PC-3 (cell line): ENCODE measurements around the gene CFAP410. TPM values are rescaled to one million over a fixed set of nuclear protein-coding genes. Genes with fewer than 3 reads are reported as not detected.

Experiments
- ATAC-seq: fragments of 200-7000 bp; cut with Tn5 transposase; 2 replicates; pipeline ENCODE4 v1.9.1; 2020; ENCODE audit warnings: mild to moderate bottlenecking, moderate library complexity
- BruUV-seq: library from RNA; stranded (reverse); fragments of 400-500 nt; replicated peaks from 2 replicates; lab custom pipeline; 2021; lab: Mats Ljungman, UMichigan
- CTCF ChIA-PET: fragments of 300-600 bp; sonication (Branson Sonifier 250); formaldehyde crosslinking; loops from one replicate; lab custom pipeline; 2022; ENCODE audit warnings: antibody characterized with exemption; lab: Charles Lee
- POLR2A ChIA-PET: fragments of 300-600 bp; sonication (Branson Sonifier 250); formaldehyde crosslinking; loops from one replicate; lab custom pipeline; 2022; ENCODE audit warnings: antibody characterized with exemption; ENCODE audit not compliant: unreplicated experiment; lab: Charles Lee
- DNase-seq: peaks from one replicate; pipeline ENCODE4 v3.0.0-alpha.2; 2015
- H2AFZ ChIP-seq: fragments of 300-600 bp; sonication (generic); 2 replicates; pipeline ENCODE4 v1.6.0; 2016; ENCODE audit warnings: antibody characterized with exemption, low read length
- H3F3A ChIP-seq: fragments of 300-600 bp; sonication (generic); one replicate; pipeline ENCODE4 v1.6.0; 2017; ENCODE audit warnings: antibody characterized with exemption, low read length, control low read depth, mild to moderate bottlenecking; ENCODE audit not compliant: unreplicated experiment
- H3K27ac ChIP-seq: fragments of 300-600 bp; sonication (generic); 2 replicates; pipeline ENCODE4 v1.5.1; 2016; ENCODE audit warnings: mild to moderate bottlenecking, low read length
- H3K27me3 ChIP-seq: fragments of 300-600 bp; sonication (generic); 2 replicates; pipeline ENCODE4 v1.6.1; 2016; ENCODE audit warnings: low read length, mixed read lengths
- H3K36me3 ChIP-seq: fragments of 300-600 bp; sonication (generic); 2 replicates; pipeline ENCODE4 v1.6.1; 2016; ENCODE audit warnings: low read depth, mixed run types, low read length, mixed read lengths
- H3K4me1 ChIP-seq: fragments of 300-600 bp; sonication (generic); 2 replicates; pipeline ENCODE4 v1.5.1; 2016; ENCODE audit warnings: low read length; ENCODE audit not compliant: insufficient read depth
- H3K4me2 ChIP-seq: fragments of 300-600 bp; sonication (generic); 2 replicates; pipeline ENCODE4 v1.6.0; 2016; ENCODE audit warnings: low read length
- H3K4me3 ChIP-seq: fragments of 300-600 bp; sonication (generic); 2 replicates; pipeline ENCODE4 v1.5.1; 2016; ENCODE audit warnings: mild to moderate bottlenecking, low read length, mixed read lengths
- H3K79me2 ChIP-seq: fragments of 300-600 bp; sonication (generic); 2 replicates; pipeline ENCODE4 v1.6.1; 2017; ENCODE audit warnings: low read length, mixed read lengths
- H3K9ac ChIP-seq: fragments of 300-600 bp; sonication (generic); 2 replicates; pipeline ENCODE4 v1.6.0; 2016; ENCODE audit warnings: mild to moderate bottlenecking, low read length
- H3K9me2 ChIP-seq: fragments of 300-600 bp; sonication (generic); replicated peaks from 2 replicates; pipeline ENCODE4 v1.6.1; 2016; ENCODE audit warnings: mixed run types, low read length, mixed read lengths
- H3K9me3 ChIP-seq: fragments of 300-600 bp; sonication (generic); 2 replicates; pipeline ENCODE4 v1.6.1; 2016; ENCODE audit warnings: low read length, mixed read lengths
- H4K20me1 ChIP-seq: fragments of 300-600 bp; sonication (generic); 2 replicates; pipeline ENCODE4 v1.6.1; 2016; ENCODE audit warnings: low read length, mixed read lengths
- EZH2 ChIP-seq: fragments of 300-600 bp; sonication (generic); IDR thresholded peaks from one replicate; pipeline ENCODE4 v1.6.1; 2017; ENCODE audit warnings: antibody characterized with exemption, mild to moderate bottlenecking, low read length; ENCODE audit not compliant: unreplicated experiment
- EZH2phosphoT487 ChIP-seq: fragments of 300-600 bp; sonication (generic); IDR thresholded peaks from 2 replicates; pipeline ENCODE4 v1.6.1; 2018; ENCODE audit warnings: mild to moderate bottlenecking, antibody characterized with exemption, low read length, borderline replicate concordance
- intact Hi-C: fragments of 100-400 bp; cut with micrococcal nuclease; formaldehyde crosslinking; loops from 2 replicates; pipeline ENCODE4 v1.9.0; 2023
- total RNA-seq: library from RNA; depleted of rRNA; stranded (reverse); fragments of >200 nt; gene quantifications from 2 replicates; pipeline ENCODE4 v1.2.3, GENCODE V29; 2014
- TF ChIP-seq, protein P1 (sequence below): fragments of 300-600 bp; sonication (generic); conservative IDR thresholded peaks from 2 replicates; pipeline ENCODE4 v1.5.1; 2017; ENCODE audit warnings: antibody characterized with exemption, low read depth, mild to moderate bottlenecking, low read length

Gene CFAP410
- total RNA-seq, 1 experiment from 2014 or later: 18.4 TPM

DNA sequence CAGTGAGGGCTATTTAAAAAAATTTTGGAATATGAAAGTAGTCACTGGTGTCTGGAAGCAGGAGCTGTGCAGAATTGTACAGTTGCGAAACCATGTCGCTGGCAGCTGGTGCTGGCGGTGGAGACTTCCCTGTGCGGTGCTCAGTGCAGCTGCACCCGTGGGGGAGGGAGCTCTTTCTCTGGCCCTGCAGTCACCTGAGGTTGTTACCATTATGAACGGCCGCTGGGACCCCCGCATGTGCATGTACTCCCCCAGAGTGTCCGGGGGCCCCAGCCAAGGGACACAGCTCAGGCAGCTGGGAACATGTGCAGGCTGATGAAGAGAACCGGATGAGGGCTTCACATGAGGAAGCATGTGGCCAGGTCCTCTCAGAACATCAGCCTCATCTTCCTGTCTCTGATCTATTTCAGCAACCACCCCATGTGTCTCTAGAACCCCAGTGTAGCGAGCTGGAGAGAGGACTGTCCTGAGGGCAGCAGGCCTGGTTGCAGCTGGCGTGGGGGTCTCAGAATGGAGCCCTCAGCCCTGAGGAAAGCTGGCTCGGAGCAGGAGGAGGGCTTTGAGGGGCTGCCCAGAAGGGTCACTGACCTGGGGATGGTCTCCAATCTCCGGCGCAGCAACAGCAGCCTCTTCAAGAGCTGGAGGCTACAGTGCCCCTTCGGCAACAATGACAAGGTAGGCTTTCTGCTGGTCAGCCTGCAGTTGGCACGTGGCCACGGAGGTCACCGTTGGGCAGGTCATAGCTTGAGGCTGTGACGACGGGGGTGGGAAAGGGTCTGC, 14.2 kb upstream of the CFAP410 start, which contains the start of gene TRPM2:
Gene TRPM2 (plus strand): TSS at position 431 of the 780 bp plus-strand sequence. CDS start 80 bp downstream, at position 511.
- no peak within 1 kb of the TSS for H3K27ac ChIP-seq
- POLR2A ChIA-PET: no interaction called here
- no TSS peak for BruUV-seq

DNA sequence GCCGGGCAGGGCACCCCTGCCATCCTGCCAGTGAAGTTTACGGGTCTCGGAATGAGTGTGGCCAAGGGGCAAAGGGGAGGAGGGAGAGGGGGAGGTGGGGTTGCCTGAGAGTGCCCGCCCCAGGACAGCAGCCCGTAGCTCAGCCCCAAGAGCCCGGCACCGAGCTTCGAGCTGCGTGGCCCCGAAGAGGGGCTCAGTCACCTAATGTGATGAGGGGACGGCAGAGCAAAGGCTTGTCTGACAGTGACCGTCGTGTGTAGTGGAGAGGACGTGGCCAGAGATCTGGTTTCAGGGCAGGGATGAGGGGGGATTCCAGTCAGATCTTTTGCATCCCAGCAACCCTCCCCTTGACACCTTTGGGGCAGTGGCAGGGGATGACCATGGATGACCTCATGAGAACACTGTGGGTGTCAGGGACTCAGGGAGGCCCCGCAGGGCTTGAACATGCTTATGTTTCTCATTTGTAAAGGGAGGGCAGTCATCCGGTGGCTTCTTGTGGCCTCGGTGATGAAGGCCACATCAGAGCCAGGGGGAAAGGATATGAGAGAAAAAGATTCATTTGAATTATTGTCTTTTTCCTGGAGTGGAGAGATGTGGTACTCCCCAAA, 13.2 kb upstream of the CFAP410 start:
- no peak for ATAC-seq
- DNase-seq: no peak
- H3K9me2 ChIP-seq: no peaks in the 10 kb centered on the region
- CTCF ChIA-PET: no interaction called here
- POLR2A ChIA-PET: no interaction called here
- H3K9me3 ChIP-seq: no peaks in the 10 kb centered on the region
- H3K4me3 ChIP-seq: no peak overlapping the region
- TF ChIP-seq, protein P1, sequence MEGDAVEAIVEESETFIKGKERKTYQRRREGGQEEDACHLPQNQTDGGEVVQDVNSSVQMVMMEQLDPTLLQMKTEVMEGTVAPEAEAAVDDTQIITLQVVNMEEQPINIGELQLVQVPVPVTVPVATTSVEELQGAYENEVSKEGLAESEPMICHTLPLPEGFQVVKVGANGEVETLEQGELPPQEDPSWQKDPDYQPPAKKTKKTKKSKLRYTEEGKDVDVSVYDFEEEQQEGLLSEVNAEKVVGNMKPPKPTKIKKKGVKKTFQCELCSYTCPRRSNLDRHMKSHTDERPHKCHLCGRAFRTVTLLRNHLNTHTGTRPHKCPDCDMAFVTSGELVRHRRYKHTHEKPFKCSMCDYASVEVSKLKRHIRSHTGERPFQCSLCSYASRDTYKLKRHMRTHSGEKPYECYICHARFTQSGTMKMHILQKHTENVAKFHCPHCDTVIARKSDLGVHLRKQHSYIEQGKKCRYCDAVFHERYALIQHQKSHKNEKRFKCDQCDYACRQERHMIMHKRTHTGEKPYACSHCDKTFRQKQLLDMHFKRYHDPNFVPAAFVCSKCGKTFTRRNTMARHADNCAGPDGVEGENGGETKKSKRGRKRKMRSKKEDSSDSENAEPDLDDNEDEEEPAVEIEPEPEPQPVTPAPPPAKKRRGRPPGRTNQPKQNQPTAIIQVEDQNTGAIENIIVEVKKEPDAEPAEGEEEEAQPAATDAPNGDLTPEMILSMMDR: no peak
- TF ChIP-seq EZH2: no peak
- no peak for TF ChIP-seq EZH2phosphoT487
- H3K79me2 ChIP-seq: no peaks in the 10 kb centered on the region
- no TSS peak for BruUV-seq
- H3K9ac ChIP-seq: no peak overlapping the region
- no peak overlapping the region for H3K27ac ChIP-seq
- no peaks in the 10 kb centered on the region for H3K36me3 ChIP-seq
- H2AFZ ChIP-seq: no peak overlapping the region
- H3K4me2 ChIP-seq: no peak overlapping the region
- intact Hi-C loops: no loop called here
- no peaks in the 10 kb centered on the region for H4K20me1 ChIP-seq
- no peaks in the 10 kb centered on the region for H3F3A ChIP-seq
- H3K4me1 ChIP-seq: no peaks in the 10 kb centered on the region; the same call in 1 of the 2 replicates
- peaks cover 37% of the 10 kb centered on the region for H3K27me3 ChIP-seq

More for the DNA sequence above, 14.2 kb upstream of the CFAP410 start, which contains the start of gene TRPM2:
- Histone ChIP-seq H3K4me2 (no peak within 1 kb of the TSS), H4K20me1 (no peaks in the 10 kb centered on the region), H3K4me3 (no peak within 1 kb of the TSS), H2AFZ (no peak within 1 kb of the TSS), H3K27me3 (peaks cover 37% of the 10 kb centered on the region), H3K4me1 (no peaks in the 10 kb centered on the region; the same call in 1 of the 2 replicates), H3K9me3 (no peaks in the 10 kb centered on the region), H3F3A (no peaks in the 10 kb centered on the region), H3K9me2 (no peaks in the 10 kb centered on the region), H3K79me2 (no peaks in the 10 kb centered on the region), H3K36me3 (no peaks in the 10 kb centered on the region), H3K9ac (no peak within 1 kb of the TSS)
- intact Hi-C loops: no loop called here
- TF ChIP-seq EZH2: no peak
- TF ChIP-seq EZH2phosphoT487: no peak
- TF ChIP-seq, protein P1: no peak
- CTCF ChIA-PET: no interaction called here
- DNase-seq (no peak), ATAC-seq (no peak)
